Loucy (cell line): ENCODE measurements around the gene DAGLA.

Source experiments
- CTCF ChIP-seq: fragments of 200-600 bp; sonication (generic); conservative IDR thresholded peaks from 2 replicates; pipeline ENCODE4 v1.5.1; 2014; ENCODE audit warnings: mild to moderate bottlenecking, antibody characterized with exemption, low read length
- EZH2phosphoT487 ChIP-seq: fragments of 200-600 bp; IDR thresholded peaks from 2 replicates; pipeline ENCODE4 v1.6.1; 2018; ENCODE audit warnings: antibody characterized with exemption, mild to moderate bottlenecking, moderate library complexity, borderline replicate concordance

GRCh38 chr11:61725781-61726231 lies 45.6 kb downstream of the DAGLA start:
- TF ChIP-seq CTCF (no peak), EZH2phosphoT487 (no peak)
